ENCODE measurements around the gene TCF12. TPM values are rescaled to one million over a fixed set of nuclear protein-coding genes. Genes with fewer than 3 reads are reported as not detected.
"Not testable (repeated sequence)": the region's sequence is repeated elsewhere in the genome, so short reads cannot be mapped to it uniquely, and the experiment has no call there.

The TCF12 gene
- total RNA-seq, 1 donor from 2014 or later: 88.6 TPM

GRCh38 chr15:57124036-57124435 lies 205.6 kb downstream of the TCF12 start:
- DNase-seq (ENCODE audit: extremely low read depth, low read depth, low spot score): no peak

DNA sequence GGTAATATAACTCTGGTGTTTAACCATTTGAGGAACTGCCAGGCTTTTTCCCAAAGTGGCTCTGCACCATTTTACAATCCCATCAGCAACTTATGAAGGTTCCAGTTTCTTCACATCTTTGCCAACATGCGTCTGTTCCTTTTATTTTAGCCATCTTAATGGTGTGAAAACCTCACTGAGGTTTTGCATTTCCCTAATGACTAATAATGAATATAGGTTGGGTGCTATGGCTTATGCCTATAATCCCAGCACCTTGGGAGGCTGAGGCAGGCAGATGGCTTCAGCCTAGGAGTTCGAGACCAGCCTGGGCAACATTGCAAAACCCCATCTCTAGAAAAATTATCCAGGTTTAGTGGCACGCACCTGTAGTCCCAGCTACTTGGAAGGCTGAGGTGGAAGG lies 210.6 kb downstream of the TCF12 start:
- no peak for DNase-seq (ENCODE audit: extremely low read depth, low read depth, low spot score)

DNA sequence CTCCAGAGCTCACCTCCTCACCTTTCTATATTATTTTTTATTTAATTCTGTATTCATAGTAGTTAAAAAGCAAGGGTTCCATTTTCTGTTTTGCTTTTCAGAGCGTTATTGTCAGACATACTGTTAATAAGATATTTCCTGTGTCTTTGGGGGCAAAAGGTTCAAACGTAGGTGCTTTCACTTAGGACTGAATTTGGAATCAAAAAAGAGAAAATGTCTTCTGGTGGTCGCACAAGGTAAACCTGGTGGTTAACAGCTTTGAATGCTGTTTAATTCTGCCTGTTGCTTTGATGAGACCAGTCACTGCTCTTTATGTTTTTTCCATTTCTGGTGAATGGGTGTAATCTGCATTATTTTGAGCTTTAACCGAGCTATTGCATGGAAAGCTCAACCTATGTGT lies 212.5 kb downstream of the TCF12 start:
- DNase-seq (ENCODE audit: extremely low read depth, low read depth, low spot score): no peak

- DNase-seq (ENCODE audit: extremely low read depth, low read depth, low spot score): no peak
Measured at GRCh38 chr15:57133127-57133968, 214.9 kb downstream of the TCF12 start.

- DNase-seq (ENCODE audit: extremely low read depth, low read depth, low spot score): no peak
Measured at GRCh38 chr15:57134071-57134605, 215.7 kb downstream of the TCF12 start.

DNA sequence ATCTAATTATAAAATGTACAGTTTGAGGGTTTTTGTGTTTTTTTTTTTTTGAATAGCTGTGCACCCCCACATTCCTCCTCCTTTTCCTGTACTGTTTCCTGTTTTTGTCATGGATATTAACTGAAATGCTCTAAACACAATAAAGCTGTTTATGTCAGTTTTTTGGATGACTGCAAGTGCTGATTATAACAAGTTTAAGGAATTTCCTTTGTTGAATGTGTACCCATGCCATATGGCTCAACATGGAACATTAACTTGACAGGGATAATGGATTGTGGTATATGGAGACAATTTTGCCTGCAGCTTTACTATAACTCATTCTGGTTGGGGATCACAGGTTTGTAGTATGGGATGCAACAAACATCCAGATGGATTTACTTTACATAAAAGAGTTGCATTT lies 216.4 kb downstream of the TCF12 start:
- peak; percentile 68 for DNase-seq (ENCODE audit: extremely low read depth, low read depth, low spot score)

DNA sequence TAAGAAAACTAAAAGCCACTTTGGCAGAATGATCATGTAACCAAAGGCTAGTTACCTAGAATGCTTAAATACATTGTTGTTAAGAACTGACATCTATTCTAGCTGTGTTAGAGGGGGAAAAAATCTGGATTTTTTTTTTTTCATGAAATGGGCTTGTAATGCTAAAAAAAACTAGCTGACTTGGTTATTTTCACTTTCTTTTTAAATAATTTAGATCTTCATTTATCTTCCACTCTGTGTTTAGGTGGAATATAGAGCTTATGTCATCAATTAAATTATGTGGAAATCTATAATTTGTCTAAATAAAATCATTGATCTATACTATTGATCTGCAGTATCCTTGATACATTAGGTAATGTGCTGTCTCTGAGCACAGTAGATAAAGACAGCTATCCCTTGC lies 217.4 kb downstream of the TCF12 start:
- no peak for DNase-seq (ENCODE audit: extremely low read depth, low read depth, low spot score)

DNA sequence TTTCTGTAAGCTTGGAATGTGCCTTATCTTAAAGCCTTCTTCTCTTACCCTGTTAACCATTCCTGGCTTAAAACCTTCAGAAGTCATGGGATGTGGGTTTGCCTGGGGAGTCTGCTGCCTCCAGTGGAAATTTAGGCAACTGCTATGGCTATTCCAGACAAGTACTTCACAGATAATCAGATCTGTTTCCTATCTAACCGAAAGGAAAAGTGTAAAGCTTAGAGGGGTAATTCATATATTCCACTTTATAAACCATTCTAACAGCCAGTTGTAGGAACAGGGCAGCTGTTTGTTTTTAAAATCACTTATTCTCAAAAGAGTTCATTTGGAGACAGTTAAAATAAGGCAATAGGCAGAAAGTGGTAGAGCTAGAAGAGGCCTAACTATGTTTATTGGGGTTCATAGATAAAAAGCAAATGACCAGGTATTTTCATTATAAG lies 219.9 kb downstream of the TCF12 start:
- no peak for DNase-seq (ENCODE audit: extremely low read depth, low read depth, low spot score)

DNA sequence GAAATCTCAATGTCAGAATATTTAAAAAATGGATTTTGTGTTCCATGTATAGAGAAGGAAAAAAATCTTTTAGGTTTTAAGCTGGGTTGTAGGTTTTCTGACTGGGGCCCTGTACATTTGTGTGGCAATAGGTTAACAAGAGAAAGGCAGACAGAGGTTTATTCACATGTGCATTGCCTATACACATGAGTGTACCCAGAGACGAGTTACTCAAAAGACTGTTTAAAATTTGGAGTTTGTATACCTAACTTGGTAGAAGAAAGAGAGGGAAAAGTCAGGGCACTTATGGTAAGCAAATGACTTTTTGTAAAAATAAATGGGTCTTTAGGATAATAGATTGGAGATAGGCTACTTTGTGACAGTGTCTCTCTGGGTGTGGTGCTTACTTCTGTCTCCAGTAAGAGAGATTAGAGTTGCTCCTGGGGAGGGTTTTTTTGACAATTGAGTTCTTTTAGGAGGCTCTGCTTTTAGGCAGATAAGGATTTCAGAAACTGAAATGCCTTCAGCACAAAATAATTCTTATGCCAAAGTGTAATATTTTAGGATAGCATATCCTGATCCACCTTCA lies 225.2 kb downstream of the TCF12 start:
- no peak for DNase-seq (ENCODE audit: extremely low read depth, low read depth, low spot score)

GRCh38 chr15:57144448-57144847 lies 226.0 kb downstream of the TCF12 start:
- no peak for DNase-seq (ENCODE audit: extremely low read depth, low read depth, low spot score)

- DNase-seq (ENCODE audit: extremely low read depth, low read depth, low spot score): peak; percentile 62
Measured at GRCh38 chr15:57146506-57147201, 228.2 kb downstream of the TCF12 start.

GRCh38 chr15:57147621-57148020 lies 229.2 kb downstream of the TCF12 start:
- DNase-seq (ENCODE audit: extremely low read depth, low read depth, low spot score): no peak

DNA sequence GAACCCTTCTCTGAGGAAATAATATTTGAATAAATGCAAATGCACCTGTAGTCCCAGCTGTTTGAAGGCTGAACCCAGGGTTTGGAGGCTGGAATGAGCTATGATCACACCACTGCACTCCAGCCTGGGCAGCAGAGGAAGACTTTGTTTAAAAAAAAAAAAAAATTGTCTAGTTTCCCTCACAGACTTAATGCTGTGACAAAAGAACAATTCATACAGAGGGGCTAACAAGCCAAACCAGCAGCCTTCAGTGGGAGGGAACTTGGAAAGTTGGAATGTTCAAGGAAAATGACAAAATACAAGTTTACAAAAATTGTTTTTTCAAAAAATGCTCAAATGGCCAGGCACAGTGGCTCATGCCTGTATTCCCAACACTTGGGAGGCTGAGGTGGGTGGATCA lies 229.8 kb downstream of the TCF12 start:
- DNase-seq (ENCODE audit: extremely low read depth, low read depth, low spot score): no peak

DNA sequence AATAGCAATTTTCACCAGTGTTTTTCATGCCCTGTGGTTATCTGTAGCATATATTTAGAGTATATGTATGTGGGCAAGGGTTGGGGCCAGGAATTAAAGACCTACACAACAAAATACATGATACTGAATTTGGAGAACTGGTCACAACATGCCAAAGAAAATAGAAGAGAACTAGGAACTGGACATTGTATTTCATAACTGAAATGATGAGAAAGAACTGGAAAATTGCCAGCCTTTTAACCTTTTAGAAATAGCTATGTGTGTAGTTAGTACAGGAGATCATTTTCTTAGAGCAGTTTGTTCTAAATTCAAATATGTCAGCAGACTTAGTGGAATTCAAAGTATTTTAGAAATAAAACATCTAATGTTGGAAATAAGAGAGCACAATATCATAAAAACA lies 230.8 kb downstream of the TCF12 start:
- DNase-seq (ENCODE audit: extremely low read depth, low read depth, low spot score): no peak

GRCh38 chr15:57150066-57150865 lies 231.8 kb downstream of the TCF12 start:
- DNase-seq (ENCODE audit: extremely low read depth, low read depth, low spot score): no peak

GRCh38 chr15:57150866-57151203 lies 232.4 kb downstream of the TCF12 start:
- not testable (repeated sequence) for DNase-seq (ENCODE audit: extremely low read depth, low read depth, low spot score)

DNA sequence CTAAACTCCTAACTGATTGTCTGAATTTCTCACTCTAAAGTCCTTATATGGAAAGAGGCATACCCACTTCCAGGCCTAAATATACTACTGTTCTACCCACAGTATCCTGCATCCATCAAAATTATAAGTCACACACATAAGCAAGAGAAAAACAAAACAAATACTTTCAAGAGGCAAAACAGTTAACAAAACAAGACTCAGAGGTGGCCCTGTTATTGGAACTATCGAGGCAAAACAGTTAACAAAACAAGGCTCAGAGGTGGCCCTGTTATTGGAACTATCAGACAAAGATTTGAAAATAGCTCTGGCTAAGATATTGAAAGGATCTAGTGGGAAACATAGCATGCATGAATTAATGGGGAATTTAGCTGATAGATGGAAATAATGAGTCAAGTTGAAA lies 233.7 kb downstream of the TCF12 start:
- no peak for DNase-seq (ENCODE audit: extremely low read depth, low read depth, low spot score)

DNA sequence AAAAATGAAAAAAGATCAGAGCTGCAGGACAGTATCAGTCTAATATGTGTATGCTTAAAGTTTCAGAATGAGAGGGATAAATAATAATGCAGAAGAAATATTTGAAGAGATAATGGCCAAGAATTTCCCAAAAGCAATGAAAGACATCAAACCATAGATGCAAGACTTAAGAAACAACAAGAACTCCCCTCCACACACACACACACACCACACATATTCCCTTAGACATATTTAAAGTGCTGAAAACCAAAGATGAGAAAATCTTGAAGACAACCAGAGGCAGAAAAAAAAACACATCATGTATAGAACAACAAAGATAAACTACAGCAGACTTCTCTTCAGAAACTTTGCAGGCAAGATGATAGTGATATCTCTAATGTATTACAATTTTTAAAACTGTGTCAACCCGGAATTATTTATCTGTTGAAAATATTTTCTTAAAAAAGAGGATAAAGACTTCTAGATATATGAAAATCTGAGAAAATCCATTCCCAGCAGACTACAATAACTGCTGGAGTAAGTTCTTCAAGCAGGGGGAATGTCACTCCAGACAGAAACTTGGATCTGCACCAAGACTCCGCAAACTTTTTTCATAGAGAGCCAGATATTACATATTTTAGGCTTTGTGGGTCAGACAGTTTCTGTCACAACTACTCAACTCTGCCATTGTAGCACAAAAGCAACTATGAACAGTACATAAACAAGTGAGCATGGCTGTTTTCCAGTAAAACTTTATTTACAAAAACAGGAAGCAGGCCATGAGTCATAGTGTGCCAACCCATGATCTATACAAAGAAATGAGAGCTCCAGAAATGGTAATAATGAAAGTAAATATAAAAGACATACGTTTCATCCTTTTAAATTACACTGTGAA lies 234.5 kb downstream of the TCF12 start:
- peak; percentile 64 for DNase-seq (ENCODE audit: extremely low read depth, low read depth, low spot score)

DNA sequence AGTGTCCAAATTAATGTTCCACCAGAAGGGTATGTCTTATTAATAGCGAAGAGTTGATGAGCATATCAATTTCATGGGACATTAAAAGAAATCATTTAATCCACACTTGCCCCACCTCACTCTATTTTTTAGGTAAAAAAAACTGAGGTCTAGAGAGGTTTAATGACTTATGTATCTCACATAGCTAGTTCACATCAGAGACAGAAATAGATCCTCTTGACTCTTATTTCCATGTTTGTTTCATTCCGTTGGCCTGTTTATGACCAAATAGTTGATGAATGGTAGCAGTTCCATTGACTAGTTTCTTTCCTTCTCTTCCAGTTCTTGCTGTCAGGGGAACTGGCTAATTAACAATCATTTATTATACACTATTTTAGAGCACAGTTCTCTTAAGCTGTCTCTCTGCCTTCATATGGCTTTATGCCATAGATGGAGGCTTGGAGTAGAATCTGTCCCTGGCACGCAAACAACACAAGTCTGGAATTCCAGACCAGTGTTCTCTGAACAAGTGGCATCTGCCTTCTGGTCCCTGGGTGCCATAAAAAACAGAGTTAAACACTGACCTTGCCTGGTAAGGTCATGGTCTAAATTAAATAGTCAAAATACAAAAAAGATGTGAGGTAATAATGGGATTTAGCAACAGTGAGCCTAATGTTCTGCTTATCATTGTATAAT lies 237.9 kb downstream of the TCF12 start:
- DNase-seq (ENCODE audit: extremely low read depth, low read depth, low spot score): no peak

Data from glomerular endothelial cell (primary cell).